Glutamatergic neuron (in vitro differentiated cells): ENCODE data around the gene DUOX2. TPM values are rescaled to one million over a fixed set of nuclear protein-coding genes. Genes with fewer than 3 reads are reported as not detected.

Source experiments
- DNase-seq: peaks from one replicate; pipeline ENCODE4 v3.0.0; 2022
- H3K27ac Mint-ChIP-seq: one replicate; pipeline ENCODE4 v1.8.0; 2020; ENCODE audit warnings: mild to moderate bottlenecking, mixed read lengths, inconsistent platforms; ENCODE audit not compliant: unreplicated experiment
- H3K27me3 Mint-ChIP-seq: one replicate; pipeline ENCODE4 v1.8.0; 2020; ENCODE audit warnings: mild to moderate bottlenecking, moderate library complexity, mixed read lengths, inconsistent platforms; ENCODE audit not compliant: unreplicated experiment
- H3K36me3 Mint-ChIP-seq: one replicate; pipeline ENCODE4 v1.8.0; 2020; ENCODE audit warnings: mild to moderate bottlenecking, mixed read lengths, inconsistent platforms; ENCODE audit not compliant: unreplicated experiment
- H3K4me1 Mint-ChIP-seq: one replicate; pipeline ENCODE4 v1.8.0; 2020; ENCODE audit warnings: mild to moderate bottlenecking, low read depth, mixed read lengths, inconsistent platforms; ENCODE audit not compliant: unreplicated experiment
- H3K4me3 Mint-ChIP-seq: one replicate; pipeline ENCODE4 v1.8.0; 2020; ENCODE audit warnings: mild to moderate bottlenecking, mixed read lengths, inconsistent platforms; ENCODE audit not compliant: unreplicated experiment
- H3K9me3 Mint-ChIP-seq: one replicate; pipeline ENCODE4 v1.8.0; 2020; ENCODE audit warnings: mild to moderate bottlenecking, moderate library complexity, mixed read lengths, inconsistent platforms; ENCODE audit not compliant: unreplicated experiment
- total RNA-seq: library from RNA; stranded (reverse); fragmentation: NEBNext Ultra II Directional; extraction: Animal tissue kit (Norgen Biotek cat#: 25700); gene quantifications from one replicate; pipeline ENCODE4 v1.2.1, GENCODE V29; 2021; ENCODE audit not compliant: unreplicated experiment
- TF ChIP-seq, protein P1 (sequence below): fragments of 200-600 bp; sonication (generic); IDR thresholded peaks from one replicate; pipeline ENCODE4 v1.5.0; 2021; ENCODE audit not compliant: partially characterized antibody, unreplicated experiment

DUOX2 gene
- total RNA-seq, 1 donor from 2014 or later = not detected

- TF ChIP-seq, protein P1, sequence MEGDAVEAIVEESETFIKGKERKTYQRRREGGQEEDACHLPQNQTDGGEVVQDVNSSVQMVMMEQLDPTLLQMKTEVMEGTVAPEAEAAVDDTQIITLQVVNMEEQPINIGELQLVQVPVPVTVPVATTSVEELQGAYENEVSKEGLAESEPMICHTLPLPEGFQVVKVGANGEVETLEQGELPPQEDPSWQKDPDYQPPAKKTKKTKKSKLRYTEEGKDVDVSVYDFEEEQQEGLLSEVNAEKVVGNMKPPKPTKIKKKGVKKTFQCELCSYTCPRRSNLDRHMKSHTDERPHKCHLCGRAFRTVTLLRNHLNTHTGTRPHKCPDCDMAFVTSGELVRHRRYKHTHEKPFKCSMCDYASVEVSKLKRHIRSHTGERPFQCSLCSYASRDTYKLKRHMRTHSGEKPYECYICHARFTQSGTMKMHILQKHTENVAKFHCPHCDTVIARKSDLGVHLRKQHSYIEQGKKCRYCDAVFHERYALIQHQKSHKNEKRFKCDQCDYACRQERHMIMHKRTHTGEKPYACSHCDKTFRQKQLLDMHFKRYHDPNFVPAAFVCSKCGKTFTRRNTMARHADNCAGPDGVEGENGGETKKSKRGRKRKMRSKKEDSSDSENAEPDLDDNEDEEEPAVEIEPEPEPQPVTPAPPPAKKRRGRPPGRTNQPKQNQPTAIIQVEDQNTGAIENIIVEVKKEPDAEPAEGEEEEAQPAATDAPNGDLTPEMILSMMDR = no peak
- no peak for DNase-seq
- Mint-ChIP-seq H3K36me3 (peaks cover 6% of the 10 kb centered on the region), H3K9me3 (peaks cover 3% of the 10 kb centered on the region), H3K27me3 (peaks cover 13% of the 10 kb centered on the region), H3K4me3 (no peak overlapping the region), H3K4me1 (no peaks in the 10 kb centered on the region), H3K27ac (no peak overlapping the region)
These were observed 35.1 kb upstream of the DUOX2 start for GRCh38 chr15:45149060-45149459.

DNA sequence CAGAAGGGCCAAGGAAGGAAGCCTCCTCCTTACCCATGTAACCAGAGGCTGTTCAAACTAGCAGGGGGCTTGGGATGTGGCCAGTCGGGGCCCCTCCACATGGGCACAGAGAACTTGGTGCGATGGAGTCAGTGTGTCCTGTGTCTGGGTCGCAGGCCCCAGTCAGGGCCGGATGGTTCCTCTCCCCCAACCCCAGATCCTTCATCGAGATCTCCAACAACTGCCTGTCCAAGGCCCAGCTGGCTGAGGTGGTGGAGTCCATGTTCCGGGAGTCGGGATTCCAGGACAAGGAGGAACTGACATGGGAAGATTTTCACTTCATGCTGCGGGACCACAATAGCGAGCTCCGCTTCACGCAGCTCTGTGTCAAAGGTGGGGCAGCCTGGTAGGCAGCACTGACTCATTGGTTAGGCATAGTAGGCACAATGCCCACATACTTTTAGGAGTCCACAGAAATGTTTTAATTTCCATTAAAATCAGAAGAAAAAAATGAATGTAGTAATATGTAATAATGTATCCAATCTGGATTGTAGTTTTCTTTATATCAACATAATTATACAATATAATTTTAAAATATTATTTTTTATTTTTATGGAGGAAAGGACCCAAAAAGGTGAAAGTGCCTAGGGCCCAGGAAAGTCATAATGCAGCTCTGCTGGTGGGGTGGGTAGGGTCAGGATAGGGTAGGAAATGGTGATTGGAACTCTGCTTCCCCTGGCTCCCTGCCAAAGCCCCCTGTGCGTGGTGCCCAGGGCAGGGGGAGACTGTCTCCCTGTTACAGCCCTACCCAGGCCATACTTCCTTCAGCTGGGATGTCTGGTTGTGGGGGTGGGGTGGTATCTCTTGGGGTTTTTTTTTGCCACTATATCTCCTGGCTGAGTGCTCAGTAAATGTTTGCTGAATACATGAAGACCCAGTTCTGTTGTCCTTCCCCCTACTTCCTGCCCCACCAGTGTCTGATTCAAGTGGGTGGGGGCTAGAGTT, 34.4 kb upstream of the DUOX2 start:
- Mint-ChIP-seq H3K9me3 (peaks cover 3% of the 10 kb centered on the region), H3K4me1 (no peaks in the 10 kb centered on the region), H3K4me3 (no peak overlapping the region), H3K27me3 (peaks cover 13% of the 10 kb centered on the region), H3K27ac (no peak overlapping the region), H3K36me3 (peaks cover 6% of the 10 kb centered on the region)
- TF ChIP-seq, protein P1 = no peak
- DNase-seq = no peak

- DNase-seq = no peak
These were observed 33.6 kb upstream of the DUOX2 start for GRCh38 chr15:45147606-45148005.

GRCh38 chr15:45146405-45146804, 32.4 kb upstream of the DUOX2 start:
- H3K4me3 Mint-ChIP-seq = no peak overlapping the region
- no peaks in the 10 kb centered on the region for H3K4me1 Mint-ChIP-seq
- no peaks in the 10 kb centered on the region for H3K9me3 Mint-ChIP-seq

More at GRCh38 chr15:45147606-45148005, 33.6 kb upstream of the DUOX2 start:
- H3K4me3 Mint-ChIP-seq = no peak overlapping the region
- H3K9me3 Mint-ChIP-seq = peaks cover 3% of the 10 kb centered on the region
- H3K27me3 Mint-ChIP-seq = peaks cover 11% of the 10 kb centered on the region
- H3K36me3 Mint-ChIP-seq = peaks cover 5% of the 10 kb centered on the region
- TF ChIP-seq, protein P1 = no peak
- no peak overlapping the region for H3K27ac Mint-ChIP-seq
- H3K4me1 Mint-ChIP-seq = no peaks in the 10 kb centered on the region

More at GRCh38 chr15:45146405-45146804, 32.4 kb upstream of the DUOX2 start:
- H3K27me3 Mint-ChIP-seq = peaks cover 11% of the 10 kb centered on the region
- no peak for DNase-seq
- no peak overlapping the region for H3K27ac Mint-ChIP-seq
- no peaks in the 10 kb centered on the region for H3K36me3 Mint-ChIP-seq
- TF ChIP-seq, protein P1 = no peak
